A172 (cell line): ENCODE data around the gene FBXO31. TPM values are rescaled to one million over a fixed set of nuclear protein-coding genes. Genes with fewer than 3 reads are reported as not detected.
"Not testable (repeated sequence)": the region's sequence is repeated elsewhere in the genome, so short reads cannot be mapped to it uniquely, and the experiment has no call there.

Source experiments
- DNase-seq: peaks from one replicate; pipeline ENCODE4 v3.0.0-alpha.2; 2015; ENCODE audit warnings: low spot score
- total RNA-seq: library from RNA; depleted of rRNA; stranded (reverse); fragments of >200 nt; shearing (Covaris generic); gene quantifications from 2 replicates; pipeline ENCODE4 v1.2.3, GENCODE V29; 2014

The FBXO31 gene
- total RNA-seq, 1 experiment from 2014 or later, result 18.4 TPM

DNA sequence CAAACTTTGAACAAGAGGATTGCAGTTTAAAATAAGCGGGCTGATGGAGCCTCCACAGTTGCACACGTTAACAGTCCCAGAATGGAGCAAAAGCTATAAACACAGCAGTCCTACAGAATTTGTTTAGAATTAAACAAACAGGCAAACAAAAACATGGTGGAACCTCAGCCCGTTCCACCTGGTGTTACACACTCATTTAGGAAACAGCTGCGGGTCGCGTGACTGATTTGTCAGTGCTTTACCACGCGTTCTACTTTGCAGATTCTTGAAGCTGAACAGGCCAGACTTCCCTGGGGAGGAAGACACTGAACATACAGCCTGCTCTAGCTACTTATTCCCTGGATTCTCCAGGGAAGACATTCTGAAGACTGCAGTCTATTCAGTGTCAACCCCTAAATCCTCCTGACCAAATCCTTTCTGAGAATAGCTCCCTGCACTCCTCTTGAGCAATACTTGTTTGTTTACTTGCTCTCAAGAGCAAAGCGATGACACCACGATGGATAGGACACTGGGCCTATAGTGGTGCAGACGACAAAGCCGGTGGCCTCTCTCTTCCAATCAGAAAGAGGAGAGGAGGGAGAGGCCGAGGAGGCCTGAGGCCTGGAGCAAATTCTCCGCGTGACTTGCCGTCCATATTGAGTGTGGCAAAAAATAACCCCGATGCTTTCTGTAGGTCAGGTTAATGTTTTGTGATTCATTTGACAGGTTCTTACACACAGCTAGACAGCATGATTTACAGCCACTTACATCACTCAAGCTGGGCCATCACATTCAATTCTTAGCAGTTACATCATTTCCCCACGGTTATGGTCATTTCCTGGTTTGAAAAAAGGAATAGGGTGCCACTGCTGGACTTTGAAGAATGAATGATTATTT is 4.6 kb upstream of the FBXO31 start:
- DNase-seq, result peak; percentile 99

DNA sequence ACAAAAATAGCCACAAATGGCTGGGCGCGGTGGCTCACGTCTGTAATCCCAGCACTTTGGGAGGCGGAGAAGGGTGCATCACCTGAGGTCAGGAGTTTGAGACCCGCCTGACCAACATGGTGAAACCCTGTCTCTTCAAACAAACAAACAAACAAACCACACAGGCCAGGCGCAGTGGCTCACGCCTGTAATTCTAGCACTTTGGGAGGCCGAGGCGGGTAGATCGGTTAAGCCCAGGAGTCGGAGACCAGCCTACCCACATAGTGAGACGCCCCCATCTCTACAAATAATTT is 1.2 kb upstream of the FBXO31 start:
- DNase-seq, result not testable (repeated sequence)

DNA sequence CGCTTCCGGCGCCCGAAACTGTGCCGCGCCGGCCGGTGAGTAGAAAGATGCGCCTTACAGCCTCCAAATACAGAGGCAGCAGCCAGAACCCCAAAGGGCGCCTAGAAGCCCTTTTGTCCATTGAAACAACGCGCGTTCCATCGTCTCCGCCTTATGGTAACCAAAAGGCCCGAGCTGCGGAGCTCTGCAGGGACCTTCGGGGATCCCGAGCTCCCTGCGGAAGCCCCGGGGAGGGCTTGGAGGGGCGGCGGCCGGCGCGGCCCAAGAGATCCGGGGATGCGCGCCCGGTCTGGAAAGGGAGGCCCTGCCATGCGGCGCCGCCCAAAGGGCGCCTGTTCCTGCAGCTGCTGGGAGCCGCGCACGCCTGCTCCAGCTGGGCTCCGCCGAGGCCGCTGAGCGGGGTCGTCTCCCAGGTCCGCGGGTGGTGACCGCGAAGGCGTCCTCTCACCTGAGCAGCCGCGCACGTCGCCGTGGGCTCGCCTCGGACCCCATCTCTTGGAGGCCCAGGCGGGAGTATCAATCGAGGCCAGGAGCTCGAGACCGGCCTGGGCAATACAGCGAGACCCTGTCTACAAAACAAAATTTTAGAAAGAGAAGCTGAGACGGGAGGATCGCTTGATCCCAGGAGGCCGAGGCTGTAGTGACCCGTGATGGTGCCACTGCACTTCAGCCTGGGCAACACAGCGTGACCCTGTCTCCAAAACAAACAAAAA is 742 bp upstream of the FBXO31 start:
- DNase-seq, result no peak

DNA sequence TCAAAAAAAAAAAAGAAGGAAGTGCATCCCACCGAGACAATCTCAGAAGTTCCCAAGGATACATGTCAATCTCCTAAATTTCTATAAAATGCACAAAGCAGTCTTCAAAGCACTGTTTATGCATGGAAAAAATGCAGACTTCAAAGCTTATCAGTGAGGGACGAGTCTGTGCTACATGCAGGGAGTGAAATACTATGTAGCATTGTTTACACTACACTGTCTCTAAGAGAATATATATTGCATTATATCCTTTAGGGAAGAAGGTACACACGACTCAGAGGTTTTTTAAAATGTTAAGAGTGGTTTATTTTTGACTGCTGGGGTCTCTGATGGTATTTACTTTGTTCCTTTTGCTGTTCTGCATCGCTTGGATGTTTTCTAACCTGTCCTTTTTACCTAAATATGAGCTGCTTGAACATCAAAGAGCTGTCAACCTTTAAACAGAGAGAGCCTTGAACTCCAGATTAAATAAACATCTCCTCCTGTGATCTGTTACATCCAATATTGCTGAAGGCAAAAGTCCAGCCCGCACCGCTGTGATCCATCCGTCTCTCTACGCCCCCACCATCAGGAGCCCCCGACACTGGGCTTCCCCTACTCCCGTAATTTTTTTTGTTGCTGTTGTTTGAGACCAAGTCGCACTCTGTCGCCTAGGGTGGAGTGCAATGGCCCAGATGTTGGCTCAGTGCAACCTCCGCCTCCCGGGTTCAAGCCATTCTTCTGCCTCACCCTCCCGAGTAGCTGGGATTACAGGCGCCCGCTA is 1.4 kb downstream of the FBXO31 start:
- DNase-seq, result no peak

DNA sequence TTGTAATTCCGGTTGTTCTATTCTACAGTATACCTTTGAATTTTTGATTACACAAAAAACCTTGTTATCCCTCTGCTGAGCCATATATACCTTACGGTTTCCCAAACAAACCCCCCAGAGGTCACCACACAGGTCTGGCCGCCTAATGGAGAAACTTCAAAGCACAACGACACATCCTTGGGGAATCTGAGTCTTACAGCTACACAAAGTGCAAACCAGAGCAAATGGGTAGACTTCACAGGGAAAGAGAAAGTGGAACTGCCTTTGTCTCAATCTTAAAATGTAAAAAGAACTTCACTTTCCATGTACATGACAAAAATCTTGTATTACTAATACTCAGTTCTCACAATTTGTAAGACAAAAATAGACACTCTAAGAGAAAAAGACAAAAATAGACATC is 2.7 kb downstream of the FBXO31 start:
- no peak for DNase-seq

DNA sequence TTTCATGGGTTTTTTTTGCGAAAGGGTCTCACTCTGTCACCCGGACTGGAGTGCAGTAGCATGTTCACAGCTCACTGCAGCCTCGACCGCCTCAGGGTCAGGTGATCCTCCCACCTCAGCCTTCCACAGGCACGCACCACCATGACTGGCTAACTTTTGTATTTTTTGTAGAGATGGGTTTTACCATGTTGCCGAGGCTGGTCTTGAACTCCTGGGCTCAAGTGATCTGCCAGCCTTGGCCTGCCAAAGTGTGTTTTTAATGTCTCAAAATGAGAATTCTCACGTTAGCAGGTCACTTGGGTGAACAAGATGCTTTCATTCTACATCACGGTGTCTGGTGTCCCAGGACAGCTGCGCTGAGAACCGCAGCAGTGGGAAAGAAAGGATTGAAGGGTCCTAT is 3.2 kb downstream of the FBXO31 start:
- no peak for DNase-seq

DNA sequence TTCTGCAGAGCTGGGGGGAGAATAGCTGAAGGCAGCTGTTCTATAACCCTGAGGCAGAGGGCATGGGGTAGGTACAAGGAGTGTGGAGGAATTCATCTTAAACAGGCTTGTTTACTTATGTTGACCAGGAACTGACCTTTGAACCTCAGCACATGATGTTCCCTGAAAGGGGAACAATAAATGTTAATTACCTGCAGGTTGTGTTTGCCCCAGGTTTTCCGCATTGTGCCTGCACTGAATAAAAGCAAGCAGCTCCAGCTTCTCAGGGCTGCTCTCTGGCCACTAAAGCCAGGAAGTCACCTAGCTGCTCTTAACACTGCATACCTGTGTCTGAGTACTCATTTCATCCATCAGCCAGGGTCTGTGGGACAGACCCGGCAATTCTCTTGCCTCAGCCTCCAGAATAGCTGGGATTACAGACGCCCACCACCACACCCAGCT is 4.2 kb downstream of the FBXO31 start:
- not testable (repeated sequence) for DNase-seq

DNA sequence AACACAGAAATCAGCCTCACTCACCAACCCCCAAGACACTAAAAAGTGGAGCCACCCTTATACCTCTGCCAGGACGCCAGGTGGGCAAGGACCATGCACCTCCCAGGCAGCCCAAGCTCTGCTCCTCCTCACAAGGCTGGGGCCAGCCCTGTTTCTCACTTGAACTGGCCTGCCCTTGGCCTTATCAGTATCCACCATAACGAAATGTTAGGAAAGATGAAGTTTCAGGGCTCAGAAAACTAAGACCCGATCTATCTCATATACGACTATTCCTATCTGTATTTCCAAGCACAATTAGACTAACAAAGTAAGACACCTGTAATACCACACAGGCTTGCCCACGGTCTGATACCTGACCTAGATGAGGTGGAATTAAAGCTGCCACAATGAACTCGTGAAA is 6.9 kb downstream of the FBXO31 start:
- DNase-seq, result no peak

DNA sequence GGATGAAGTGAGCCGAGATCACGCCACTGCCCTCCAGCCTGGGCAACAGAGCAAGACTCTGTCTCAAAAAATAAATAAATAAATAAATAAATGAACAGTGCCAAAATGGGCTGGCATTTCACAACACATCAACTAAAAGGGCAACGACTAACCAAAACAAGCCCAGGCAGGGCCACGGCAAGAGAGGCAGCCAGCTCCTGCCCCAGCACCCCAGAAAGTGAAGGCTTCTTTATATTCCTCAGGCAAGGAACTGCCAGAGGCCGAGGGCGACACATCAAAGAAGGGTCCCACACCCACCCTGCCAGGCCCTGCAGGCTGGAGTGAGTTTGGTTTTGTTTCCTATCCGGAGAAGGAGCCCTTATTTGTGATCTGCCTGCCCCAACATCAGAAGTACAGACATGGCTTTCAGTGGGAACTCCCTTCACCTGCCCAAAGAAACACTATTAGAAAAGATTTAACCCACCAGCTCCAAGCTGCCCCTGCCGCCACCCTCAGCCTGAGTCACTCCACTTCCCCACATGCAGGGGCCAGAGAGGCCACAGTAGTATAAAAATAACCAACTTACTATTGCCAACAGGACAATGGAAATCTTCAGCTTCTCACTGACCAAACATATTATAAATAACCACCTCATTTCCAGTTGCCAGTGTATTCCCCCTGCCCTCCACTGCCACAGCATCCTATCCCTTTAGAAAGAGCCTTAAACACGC is 8.0 kb downstream of the FBXO31 start:
- DNase-seq, result peak; percentile 41

DNA sequence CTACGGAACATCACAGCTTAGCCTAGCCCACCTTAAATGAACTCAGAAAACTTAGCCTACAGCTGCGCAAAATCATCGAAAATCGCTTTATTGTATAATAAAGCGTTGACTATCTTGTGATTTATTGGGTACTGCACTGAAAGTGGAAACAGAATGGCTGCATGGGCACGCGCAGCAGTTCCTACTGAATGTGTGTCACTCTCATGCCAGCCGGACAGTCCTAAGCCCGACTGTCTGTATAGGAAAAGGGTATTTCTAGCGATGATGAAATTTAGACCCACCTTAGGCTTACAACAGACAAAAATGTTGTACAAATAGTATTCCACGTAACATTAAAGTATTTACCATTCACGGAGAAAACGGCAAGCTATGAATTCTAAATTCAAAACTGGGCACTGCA is 9.3 kb downstream of the FBXO31 start:
- no peak for DNase-seq

DNA sequence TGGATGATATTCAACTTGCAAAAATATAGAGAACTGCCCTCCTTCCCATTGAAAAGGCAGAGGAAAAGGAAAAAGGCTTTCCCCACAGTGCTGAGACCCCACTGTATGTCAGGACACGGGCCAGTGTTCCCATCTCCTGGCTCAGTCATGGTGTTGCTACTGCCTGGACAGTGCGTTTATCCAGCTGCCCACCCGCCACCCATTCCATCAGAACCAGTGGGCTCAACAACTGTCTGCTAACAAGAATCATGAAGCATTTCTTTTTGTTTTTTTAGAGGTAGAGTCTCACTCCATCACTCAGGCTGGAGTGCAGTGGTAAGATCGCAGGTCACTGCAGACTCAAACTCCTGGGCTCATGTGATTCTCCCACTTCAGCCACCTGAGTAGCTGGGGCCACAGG is 11.3 kb downstream of the FBXO31 start:
- no peak for DNase-seq

DNA sequence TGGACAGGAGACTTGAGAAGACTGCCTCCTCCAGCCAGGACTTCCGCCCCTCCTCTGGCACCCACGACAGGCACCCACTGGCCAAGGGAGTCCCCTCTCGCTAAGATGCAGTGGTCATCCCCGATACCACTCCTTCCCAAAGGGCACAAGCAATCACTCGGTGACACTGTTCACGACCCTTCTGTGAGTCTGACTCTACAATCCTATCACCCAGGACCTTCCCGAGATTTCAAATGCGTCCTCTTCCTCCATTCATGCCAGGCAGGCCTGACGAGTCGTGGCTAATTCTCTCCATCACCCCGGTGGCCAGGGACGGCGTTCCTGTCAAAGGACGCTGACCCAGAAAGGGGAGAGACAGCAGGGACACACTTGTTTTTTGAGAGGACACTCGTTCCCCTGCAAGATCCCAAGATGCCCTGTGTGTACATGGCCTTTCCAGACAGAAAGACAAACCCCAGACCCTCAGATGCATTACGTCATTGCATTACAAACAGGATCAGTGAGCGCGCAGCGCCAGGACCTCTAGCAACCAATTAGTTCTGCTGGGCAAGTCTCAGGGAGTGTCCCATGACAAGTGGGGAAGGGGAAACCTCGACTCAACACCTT is 12.2 kb downstream of the FBXO31 start:
- DNase-seq, result no peak

DNA sequence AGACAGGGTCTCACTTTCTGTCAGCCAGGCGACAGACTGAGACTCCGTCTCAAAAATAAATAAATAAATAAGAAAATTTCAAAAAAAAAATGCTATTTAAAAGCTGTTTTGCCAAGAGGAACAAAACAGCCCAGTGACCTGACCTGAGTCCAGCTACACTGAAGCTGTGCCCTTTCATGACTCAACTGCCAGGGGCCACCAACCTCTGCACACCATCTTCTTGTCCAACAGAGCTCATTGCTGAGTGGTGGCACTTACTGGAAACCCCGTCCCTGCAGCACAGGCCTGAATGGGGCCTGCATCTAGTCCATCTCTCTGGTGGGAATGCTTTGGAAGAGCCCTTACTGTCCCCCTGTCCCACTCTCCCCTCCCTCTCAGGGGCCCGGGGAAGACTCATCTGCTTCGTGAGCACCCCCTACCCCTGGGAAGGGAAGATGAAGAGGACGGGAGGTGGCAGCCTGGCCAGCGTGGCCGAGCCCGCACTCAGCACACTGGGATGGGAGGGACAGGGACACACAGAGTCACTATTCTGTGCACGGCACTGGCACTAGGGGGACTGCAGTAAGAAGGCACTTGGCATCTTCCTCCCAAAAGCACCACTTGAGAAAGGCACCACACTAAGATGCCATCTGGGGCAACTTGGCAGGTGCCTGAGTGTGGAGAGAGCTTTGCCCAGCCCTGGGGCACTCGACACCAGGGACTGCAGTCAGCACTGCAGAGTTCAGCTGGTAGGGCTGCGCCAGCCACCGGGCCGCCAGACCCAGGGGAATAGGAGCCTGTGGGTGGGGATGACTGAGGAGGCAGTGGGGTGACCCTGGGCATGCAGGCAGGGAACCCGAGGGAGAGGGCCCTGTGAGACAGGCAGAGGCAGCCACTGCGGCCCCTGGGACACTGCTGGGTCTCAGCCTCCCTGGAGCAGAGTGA is 13.5 kb downstream of the FBXO31 start:
- DNase-seq, result no peak

DNA sequence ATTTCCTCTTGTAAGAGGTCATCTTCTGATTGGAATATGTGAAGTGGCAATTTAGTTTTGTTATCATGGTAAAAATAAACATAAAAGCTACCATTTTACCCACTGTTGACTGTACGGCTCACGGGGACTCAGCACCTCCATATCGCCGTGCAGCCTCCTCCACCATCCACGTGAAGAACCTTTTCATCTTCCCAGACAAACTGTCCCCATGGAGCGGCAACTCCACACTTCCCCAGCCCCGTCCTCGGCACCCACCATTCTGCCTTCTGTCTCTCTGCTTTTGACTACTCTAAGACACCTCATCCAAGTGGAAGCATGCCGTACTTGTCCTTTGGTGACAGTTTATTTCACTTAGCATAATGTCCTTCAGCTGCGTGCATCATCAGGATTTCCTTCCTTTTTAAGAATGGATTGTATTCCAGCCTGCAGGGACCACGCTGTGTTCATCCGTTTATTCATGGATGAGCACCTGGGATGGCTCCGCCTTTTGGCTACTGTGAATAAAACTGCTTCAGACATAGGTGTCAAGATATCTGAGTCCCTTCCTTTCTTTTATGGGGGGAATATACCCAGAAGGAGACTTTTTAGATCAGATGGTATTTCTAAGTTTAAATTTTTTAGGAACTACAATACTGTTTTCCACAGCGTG is 14.3 kb downstream of the FBXO31 start:
- no peak for DNase-seq

DNA sequence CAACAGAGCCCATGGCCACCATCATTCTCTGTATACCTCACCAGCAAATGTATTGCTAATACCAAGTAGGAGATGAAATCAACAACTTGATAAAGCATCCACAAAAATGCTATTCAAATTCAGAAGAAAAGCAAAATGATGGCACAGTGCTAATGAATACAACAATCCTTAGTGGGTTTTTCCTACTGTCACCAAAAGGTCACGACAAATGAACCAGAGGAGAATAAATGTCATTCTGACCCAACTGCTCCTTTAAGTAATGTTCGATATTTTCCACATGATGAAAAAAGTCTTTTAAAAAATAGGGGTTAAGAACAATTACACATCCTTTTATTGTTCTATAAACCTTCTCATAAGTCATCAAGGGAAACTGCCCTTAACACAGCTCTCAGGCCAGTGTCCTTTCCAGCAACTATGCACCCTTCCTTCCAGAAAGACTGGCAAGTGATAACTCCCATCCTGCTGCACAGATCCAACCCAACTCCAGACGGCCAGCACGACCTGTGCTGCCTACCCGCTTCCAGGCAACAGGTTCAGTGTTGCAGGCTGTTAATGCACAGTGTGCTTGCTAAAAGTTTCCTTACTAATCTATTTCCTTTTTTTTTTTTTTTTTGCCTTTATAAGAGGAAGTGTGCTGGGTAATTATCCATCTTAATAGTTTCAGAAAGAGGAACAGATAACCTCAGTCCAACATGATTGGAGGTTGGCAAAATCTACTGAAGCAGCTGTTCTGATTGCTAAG is 15.4 kb downstream of the FBXO31 start:
- no peak for DNase-seq

DNA sequence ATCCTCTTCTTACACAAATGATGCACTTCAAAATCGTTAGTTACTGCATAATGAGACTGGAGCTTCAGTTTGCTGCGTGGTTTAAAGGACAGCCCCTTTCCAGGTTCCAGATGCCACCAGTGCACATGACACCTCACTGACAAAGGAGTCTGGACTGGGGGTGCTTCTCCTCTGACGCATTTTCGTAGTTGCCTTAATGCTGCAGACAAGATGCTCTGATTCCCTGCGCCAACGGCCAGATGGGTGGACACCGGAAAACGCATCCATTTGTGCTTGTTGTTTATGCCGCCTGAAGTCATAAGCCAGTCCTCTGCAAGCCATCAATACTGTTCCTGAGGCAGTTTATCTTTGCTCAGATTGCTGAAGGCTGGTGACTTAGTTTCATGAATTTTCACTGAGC is 16.0 kb downstream of the FBXO31 start:
- no peak for DNase-seq

DNA sequence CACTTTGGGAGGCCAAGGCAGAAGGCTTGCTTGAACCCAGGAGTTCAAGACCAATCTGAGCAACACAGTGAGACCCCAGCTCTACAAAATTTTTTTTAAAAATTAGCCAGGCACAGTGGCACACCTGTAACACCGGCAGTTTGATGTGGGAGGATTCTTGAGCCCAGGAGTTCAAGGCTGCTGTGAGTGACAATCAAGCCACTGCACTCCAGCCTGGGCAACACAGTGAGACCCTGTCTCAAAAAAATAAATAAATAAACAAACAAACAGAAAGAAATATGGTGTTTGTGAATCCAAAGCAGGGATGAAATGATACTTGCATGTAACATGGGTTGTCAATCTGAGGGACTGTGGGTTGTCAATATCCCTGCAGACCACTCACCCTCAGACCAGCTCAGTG is 16.6 kb downstream of the FBXO31 start:
- DNase-seq, result no peak

DNA sequence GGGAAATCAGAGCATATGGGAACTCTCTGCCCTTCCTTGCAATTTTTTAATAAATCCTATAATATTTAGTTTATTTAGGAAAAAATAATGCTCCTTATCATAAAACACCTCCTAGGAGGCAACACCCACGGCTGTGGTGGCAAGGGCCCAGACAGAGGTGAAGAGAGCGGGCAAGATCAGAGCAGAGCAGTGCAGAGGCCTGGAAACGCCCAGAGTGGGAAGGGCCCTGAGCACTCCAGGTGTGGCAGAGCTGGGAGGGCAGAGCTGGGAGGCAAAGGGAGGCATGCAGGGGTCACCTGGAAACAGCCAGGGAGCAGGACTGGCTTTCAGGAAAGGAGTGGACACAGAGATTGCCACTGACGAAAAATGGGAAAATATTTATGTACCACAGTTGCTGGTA is 17.3 kb downstream of the FBXO31 start:
- DNase-seq, result no peak

DNA sequence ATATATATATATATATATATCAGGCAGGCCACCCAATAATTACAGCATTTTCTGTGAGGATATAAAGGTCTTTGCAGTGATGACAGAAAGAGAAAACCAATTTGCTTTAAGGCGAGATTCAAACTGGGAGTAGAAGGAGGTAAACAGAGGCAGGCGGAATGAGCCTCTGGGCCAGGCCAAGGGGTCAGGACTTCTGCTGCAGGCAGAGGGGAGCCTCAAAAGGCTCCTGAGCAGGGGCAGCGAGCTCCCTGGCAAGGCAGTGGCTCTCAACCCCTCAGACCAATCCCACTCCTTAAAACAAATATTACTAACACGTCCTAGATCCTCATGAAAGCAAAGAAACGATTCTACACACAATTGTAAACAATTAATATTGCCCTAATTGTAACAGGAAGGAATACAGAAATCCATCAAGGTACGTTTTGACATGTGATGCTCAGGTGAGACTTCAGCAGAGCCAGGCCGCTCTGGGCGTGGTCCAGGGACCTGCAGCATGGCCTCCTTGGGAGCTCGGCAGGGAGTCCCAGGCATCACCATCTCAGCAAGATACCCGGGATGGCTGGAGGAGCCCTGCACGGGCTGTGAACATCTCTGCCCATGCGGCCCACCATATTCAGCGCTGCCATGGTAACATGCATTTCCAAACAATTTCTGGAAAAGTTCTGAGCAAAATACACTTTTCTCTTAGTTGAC is 18.4 kb downstream of the FBXO31 start:
- no peak for DNase-seq
